Glomerular endothelial cell (primary cell): Measurements from ENCODE around the gene SLC37A3. TPM values are rescaled to one million over a fixed set of nuclear protein-coding genes. Genes with fewer than 3 reads are reported as not detected.

Source experiments
- total RNA-seq: library from RNA; depleted of rRNA; stranded (reverse); fragments of >200 nt; gene quantifications from 2 replicates; pipeline ENCODE4 v1.2.3, GENCODE V29; 2015

SLC37A3 gene
- total RNA-seq, 1 donor from 2014 or later = 43.6 TPM

Other genes starting within 250 kb of the SLC37A3 start
- gene KDM7A, start 221.5 kb downstream of the SLC37A3 start, total RNA-seq = 3.9 and 8.8 TPM in 2 replicates
- not detected in 2 replicates for gene RAB19, start 5.5 kb upstream of the SLC37A3 start, total RNA-seq
- gene MKRN1, start 81.0 kb upstream of the SLC37A3 start, total RNA-seq = 31.8 and 39.3 TPM in 2 replicates
- 0.58 and 5.3 TPM in 2 replicates for gene DENND2A, start 242.3 kb upstream of the SLC37A3 start, total RNA-seq